ENCODE results near the gene ARPP21.

GRCh38 chr3:35635407-35635806 is 3.9 kb upstream of the ARPP21 start:
- TF ChIP-seq GATA3 (IDR thresholded peaks at IDR 0.05; ENCODE audit: low read depth, low read length) (no peak), GATA2 (IDR thresholded peaks at IDR 0.05; ENCODE audit: low read depth, low read length) (no peak)
